B cell (primary cell): ENCODE results near the gene FES.

ENCODE experiments used
- CTCF ChIP-seq: fragments of 200-600 bp; IDR thresholded peaks from one replicate; pipeline ENCODE4 v1.8.0; 2022; ENCODE audit warnings: antibody characterized with exemption, mild to moderate bottlenecking
- EZH2 ChIP-seq: IDR thresholded peaks from 2 replicates; pipeline ENCODE4 v1.6.1; 2012; ENCODE audit warnings: borderline replicate concordance, low read depth, mild to moderate bottlenecking, moderate library complexity, low read length; ENCODE audit not compliant: insufficient read depth, poor library complexity, severe bottlenecking

- no peak for TF ChIP-seq CTCF
- TF ChIP-seq EZH2: no peak
Measured at GRCh38 chr15:90883976-90884718, at the start of gene FES.
